ENCODE measurements around the gene PPP1R14B. TPM values are rescaled to one million over a fixed set of nuclear protein-coding genes. Genes with fewer than 3 reads are reported as not detected.
A peak's percentile ranks its signal among the peaks of the same experiment; 100 is the strongest.

The PPP1R14B gene
- total RNA-seq, 1 donor from 2014 or later = 76.5 TPM

DNA sequence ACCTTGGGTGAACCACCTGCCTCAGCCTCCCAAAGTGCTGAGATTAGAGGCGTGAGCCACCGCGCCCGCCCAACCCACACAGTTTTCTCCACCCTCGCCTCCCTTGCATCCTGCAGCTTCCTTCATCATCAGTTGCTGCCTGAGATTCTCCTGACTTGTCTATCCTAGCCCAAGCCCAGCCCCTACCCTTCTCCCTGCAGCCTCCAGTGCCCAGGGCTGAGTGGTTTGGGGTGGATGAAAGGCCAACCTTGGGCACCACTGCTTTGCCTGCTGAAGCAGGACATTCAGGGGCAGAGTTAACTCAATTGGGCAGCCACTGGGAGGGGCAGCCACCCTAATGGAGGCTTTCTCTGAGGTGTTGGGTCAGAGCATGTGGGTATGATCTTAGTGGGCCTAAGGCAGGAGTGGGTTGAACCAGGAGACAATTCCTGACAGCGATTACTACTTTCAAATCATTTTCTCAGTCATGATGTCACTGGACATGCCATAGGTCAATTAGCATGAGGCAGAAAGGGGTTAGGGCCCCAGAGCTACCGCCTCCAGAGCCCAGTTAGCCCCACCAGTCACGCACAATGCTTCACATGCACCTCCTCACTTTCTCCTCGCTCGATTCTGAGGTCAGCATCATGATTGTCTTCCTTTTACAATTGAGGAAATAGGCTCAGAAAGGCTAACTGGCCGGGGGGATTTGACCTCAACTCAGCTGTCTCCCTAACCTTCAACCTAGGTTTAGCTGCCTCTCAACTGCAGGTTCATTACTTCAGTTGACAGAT, 6.9 kb downstream of the PPP1R14B start:
- H3K4me3 ChIP-seq = peak overlapping the region; percentile 94
- no peaks in the 10 kb centered on the region for H3K27me3 ChIP-seq
- intact Hi-C loops (cut with DNase I) = no loop called here
- DNase-seq = peak; percentile 66
- H3K4me1 ChIP-seq = peaks cover 43% of the 10 kb centered on the region
- no peak for TF ChIP-seq CTCF (IDR thresholded peaks at IDR 0.05)
- H3K36me3 ChIP-seq = peaks cover 28% of the 10 kb centered on the region
- H3K9me3 ChIP-seq = no peaks in the 10 kb centered on the region
- no peak for ATAC-seq
- peak overlapping the region; percentile 98 for H3K27ac ChIP-seq

GRCh38 chr11:64238999-64239398, 7.7 kb downstream of the PPP1R14B start:
- H3K9me3 ChIP-seq = no peaks in the 10 kb centered on the region
- H3K27ac ChIP-seq = peak overlapping the region; percentile 98
- peaks cover 43% of the 10 kb centered on the region for H3K4me1 ChIP-seq
- DNase-seq (no peak), ATAC-seq (no peak)
- H3K36me3 ChIP-seq = peaks cover 26% of the 10 kb centered on the region
- intact Hi-C loops (cut with DNase I) = no loop called here
- no peak for TF ChIP-seq CTCF (IDR thresholded peaks at IDR 0.05)
- H3K4me3 ChIP-seq = no peak overlapping the region
- no peaks in the 10 kb centered on the region for H3K27me3 ChIP-seq

DNA sequence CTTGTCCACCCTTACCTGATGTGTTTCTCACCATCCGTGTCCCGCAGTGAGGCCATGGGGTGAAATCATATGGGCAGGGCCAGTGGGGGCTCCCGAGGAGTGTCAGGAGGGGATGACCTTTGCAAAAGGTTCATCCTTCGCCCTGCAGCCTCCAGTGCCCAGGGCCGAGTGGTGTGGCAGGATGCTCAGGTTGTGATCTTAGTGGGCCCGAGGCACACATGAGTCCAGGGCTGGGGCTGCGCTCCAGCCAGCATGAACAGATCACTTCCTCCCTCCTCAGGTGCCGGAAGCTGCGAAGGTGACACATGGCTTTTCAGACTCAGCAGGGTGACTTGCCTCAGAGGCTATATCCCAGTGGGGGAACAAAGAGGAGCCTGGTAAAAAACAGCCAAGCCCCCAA, 8.7 kb downstream of the PPP1R14B start:
- no peaks in the 10 kb centered on the region for H3K27me3 ChIP-seq
- ATAC-seq = no peak
- H3K9me3 ChIP-seq = no peaks in the 10 kb centered on the region
- intact Hi-C loops (cut with DNase I) = no loop called here
- H3K27ac ChIP-seq = peak overlapping the region; percentile 55
- peaks cover 17% of the 10 kb centered on the region for H3K36me3 ChIP-seq
- DNase-seq = peak; percentile 63
- TF ChIP-seq CTCF (IDR thresholded peaks at IDR 0.05) = no peak
- H3K4me3 ChIP-seq = no peak overlapping the region
- peaks cover 49% of the 10 kb centered on the region for H3K4me1 ChIP-seq

GRCh38 chr11:64237484-64237951, 9.2 kb downstream of the PPP1R14B start:
- Histone ChIP-seq H3K4me1 (peaks cover 47% of the 10 kb centered on the region), H3K4me3 (no peak overlapping the region), H3K27me3 (no peaks in the 10 kb centered on the region), H3K27ac (peak overlapping the region; percentile 55), H3K9me3 (no peaks in the 10 kb centered on the region), H3K36me3 (peaks cover 16% of the 10 kb centered on the region)
- no peak for TF ChIP-seq CTCF (IDR thresholded peaks at IDR 0.05)
- ATAC-seq (peak; percentile 1), DNase-seq (peak; percentile 87)
- intact Hi-C loops (cut with DNase I) = no loop called here

DNA sequence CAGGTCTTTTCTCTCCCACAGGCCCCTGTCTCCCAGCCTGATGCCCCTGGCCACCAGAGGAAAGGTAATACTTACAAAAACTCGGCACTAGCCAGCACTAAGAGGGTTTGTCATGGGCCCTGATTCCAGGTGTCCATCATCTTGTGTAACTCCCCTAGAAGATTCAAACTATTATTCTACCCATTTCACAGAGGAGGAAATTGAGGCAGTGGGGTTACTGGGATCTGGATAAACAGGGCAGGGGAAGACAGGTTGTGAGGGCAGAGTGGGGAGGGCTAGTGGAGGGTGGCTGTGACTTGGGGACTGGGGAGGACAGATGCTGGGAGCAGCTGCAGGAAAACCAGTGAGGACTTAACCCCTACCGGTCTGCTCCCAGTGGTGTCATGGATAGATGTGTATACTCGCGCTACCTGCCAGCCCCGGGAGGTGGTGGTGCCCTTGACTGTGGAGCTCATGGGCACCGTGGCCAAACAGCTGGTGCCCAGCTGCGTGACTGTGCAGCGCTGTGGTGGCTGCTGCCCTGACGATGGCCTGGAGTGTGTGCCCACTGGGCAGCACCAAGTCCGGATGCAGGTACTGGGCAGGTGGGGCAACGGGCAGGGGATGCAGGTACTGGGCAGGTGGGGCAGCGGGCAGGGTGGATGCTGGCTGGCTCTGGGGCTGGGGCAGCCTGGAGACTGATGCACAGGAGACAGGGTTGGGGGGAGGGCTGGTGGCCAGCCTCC, 11.1 kb downstream of the PPP1R14B start:
- Histone ChIP-seq H3K4me1 (peaks cover 49% of the 10 kb centered on the region), H3K4me3 (peak overlapping the region; percentile 76), H3K36me3 (peaks cover 16% of the 10 kb centered on the region), H3K27me3 (no peaks in the 10 kb centered on the region), H3K27ac (peak overlapping the region; percentile 74), H3K9me3 (no peaks in the 10 kb centered on the region)
- ATAC-seq (no peak), DNase-seq (peak; percentile 65)
- TF ChIP-seq CTCF (IDR thresholded peaks at IDR 0.05) = no peak
- intact Hi-C loops (cut with DNase I) = no loop called here

Data from upper lobe of right lung (tissue), 1 donor.